Mammary epithelial cell (primary cell): ENCODE measurements around the gene TNFRSF18.
"Not testable (repeated sequence)": the region's sequence is repeated elsewhere in the genome, so short reads cannot be mapped to it uniquely, and the experiment has no call there.

ENCODE experiments used
- CTCF ChIP-seq, 2 donors: IDR thresholded peaks in 1 of 2; conservative IDR thresholded peaks in 1 of 2; 2 replicates each; pipeline ENCODE4 v1.5.1; 2011 to 2012; ENCODE audit warnings: inconsistent platforms in 2 of 2, low read length in 2 of 2, mild to moderate bottlenecking in 2 of 2, control low read depth in 1 of 2, low read depth in 1 of 2; ENCODE audit not compliant: insufficient read depth in 1 of 2; ENCODE audit errors: extremely low read depth in 1 of 2
- EZH2 ChIP-seq: IDR thresholded peaks from 2 replicates; pipeline ENCODE4 v1.6.1; 2012; ENCODE audit warnings: low read length, inconsistent platforms, borderline replicate concordance

GRCh38 chr1:1248009-1248913 lies 41.9 kb upstream of the TNFRSF18 start:
- not testable (repeated sequence) for TF ChIP-seq CTCF (conservative IDR thresholded peaks at IDR 0.05 in 1 of 2, IDR thresholded peaks at IDR 0.05 in 1 of 2; ENCODE audit: extremely low read depth in 1 of 2, insufficient read depth in 1 of 2, low read depth in 1 of 2, low read length in 2 of 2); EZH2
